Ascending aorta (tissue), 2 donors: ENCODE measurements around the gene ANXA2R. TPM values are rescaled to one million over a fixed set of nuclear protein-coding genes. Genes with fewer than 3 reads are reported as not detected.
"Not testable (repeated sequence)": the region's sequence is repeated elsewhere in the genome, so short reads cannot be mapped to it uniquely, and the experiment has no call there.

ENCODE experiments used
- DNase-seq, 2 donors: peaks; one replicate each; pipeline ENCODE4 v3.0.0-alpha.2; 2019; ENCODE audit warnings: low spot score in 2 of 2
- H3K27ac ChIP-seq, 2 donors: fragments of 200-600 bp; sonication (generic); one replicate each; pipeline ENCODE4 v1.5.1; 2016 to 2017; ENCODE audit warnings: mild to moderate bottlenecking in 1 of 2
- H3K27me3 ChIP-seq: fragments of 200-600 bp; sonication (generic); one replicate; pipeline ENCODE4 v1.5.1; 2017
- H3K36me3 ChIP-seq, 2 donors: fragments of 200-600 bp; sonication (generic); one replicate each; pipeline ENCODE4 v1.5.1; 2016
- H3K4me1 ChIP-seq, 2 donors: fragments of 200-600 bp; sonication (generic); one replicate each; pipeline ENCODE4 v1.5.1; 2016 to 2017; ENCODE audit warnings: mild to moderate bottlenecking in 1 of 2
- H3K4me3 ChIP-seq, 2 donors: fragments of 200-600 bp; sonication (generic); one replicate each; pipeline ENCODE4 v1.5.1; 2016 to 2017; ENCODE audit warnings: mild to moderate bottlenecking in 1 of 2
- H3K9me3 ChIP-seq, 2 donors: fragments of 200-600 bp; sonication (generic); one replicate each; pipeline ENCODE4 v1.5.1; 2016
- CTCF ChIP-seq, 3 experiments: fragments of 200-600 bp in 2 of 3; fragments of 450-650 bp in 1 of 3; sonication (generic) in 2 of 3; IDR thresholded peaks; one replicate each; pipeline ENCODE4 v1.5.1; 2016 to 2019; ENCODE audit warnings: antibody characterized with exemption in 3 of 3, mild to moderate bottlenecking in 1 of 3, moderate library complexity in 1 of 3
- intact Hi-C: fragments of 100-400 bp; cut with DNase I; formaldehyde crosslinking; loops from one replicate; pipeline ENCODE4 v1.15.1; 2023
- total RNA-seq: library from RNA; depleted of rRNA; stranded (reverse); fragments of >200 nt; gene quantifications from one replicate; pipeline ENCODE4 v1.1.0, GENCODE V29; 2016

ANXA2R gene
- total RNA-seq, 1 donor from 2014 or later, result 5.1 TPM

- Histone ChIP-seq H3K9me3 (no peaks in the 10 kb centered on the region), H3K4me3 (no peak overlapping the region), H3K4me1 (no peaks in the 10 kb centered on the region), H3K27ac (peak overlapping the region; percentile 44 to 48), H3K36me3 (peaks cover 13 to 33% of the 10 kb centered on the region in 2 donors), H3K27me3 (no peaks in the 10 kb centered on the region)
- TF ChIP-seq CTCF (IDR thresholded peaks at IDR 0.05), result no peak
- peak in 1 of 2 donors; percentile 76 for DNase-seq
- intact Hi-C loops, result no loop called here
Observed at GRCh38 chr5:43075319-43076293, 35.5 kb upstream of the ANXA2R start.

- H3K9me3 ChIP-seq, result no peaks in the 10 kb centered on the region
- H3K27ac ChIP-seq, result peak overlapping the region; percentile 44 to 48
- DNase-seq, result no peak
- no peaks in the 10 kb centered on the region for H3K4me1 ChIP-seq
- intact Hi-C loops, result no loop called here
- no peak overlapping the region for H3K4me3 ChIP-seq
- peaks cover 8 to 28% of the 10 kb centered on the region in 2 donors for H3K36me3 ChIP-seq
- no peak for TF ChIP-seq CTCF (IDR thresholded peaks at IDR 0.05)
- H3K27me3 ChIP-seq, result no peaks in the 10 kb centered on the region
Observed at GRCh38 chr5:43074987-43075318, 34.8 kb upstream of the ANXA2R start.

GRCh38 chr5:43073597-43074546 lies 33.8 kb upstream of the ANXA2R start:
- no peak for DNase-seq
- TF ChIP-seq CTCF (IDR thresholded peaks at IDR 0.05), result peak in 2 of 3 experiments; percentile 31 to 36
- intact Hi-C loops, result no loop called here
- Histone ChIP-seq H3K36me3 (peaks cover 5 to 25% of the 10 kb centered on the region in 2 donors), H3K27ac (no peak overlapping the region), H3K4me3 (no peak overlapping the region), H3K9me3 (no peaks in the 10 kb centered on the region), H3K4me1 (peaks cover 0 to 4% of the 10 kb centered on the region in 2 donors), H3K27me3 (no peaks in the 10 kb centered on the region)

GRCh38 chr5:43069401-43069720 lies 29.2 kb upstream of the ANXA2R start:
- Histone ChIP-seq H3K36me3 (peaks cover 5 to 12% of the 10 kb centered on the region in 2 donors), H3K4me1 (peaks cover 0 to 19% of the 10 kb centered on the region in 2 donors), H3K4me3 (peak overlapping the region in 1 of 2 donors; percentile 87)
- DNase-seq, H3K27me3 ChIP-seq, H3K9me3 ChIP-seq, H3K27ac ChIP-seq: not testable (repeated sequence)
- intact Hi-C loops, result loop anchor here (5.0 to 10.0 kb wide), 2 partner anchors 413 to 1165 kb away; partner anchors contain the start of genes RIMOC1 and TMEM267

- H3K4me3 ChIP-seq, result peak overlapping the region; percentile 87 to 90
- intact Hi-C loops, result loop anchor here (5.0 to 10.0 kb wide), 2 partner anchors 414 to 1163 kb away; partner anchors contain the start of genes RIMOC1 and TMEM267
Observed at GRCh38 chr5:43068037-43068436, 27.9 kb upstream of the ANXA2R start.

More at GRCh38 chr5:43068037-43068436, 27.9 kb upstream of the ANXA2R start:
- DNase-seq, result no peak
- H3K27me3 ChIP-seq, result no peaks in the 10 kb centered on the region
- H3K4me1 ChIP-seq, result peaks cover 0 to 26% of the 10 kb centered on the region in 2 donors
- H3K27ac ChIP-seq, result peak overlapping the region; percentile 99 to 100
- H3K9me3 ChIP-seq, result no peaks in the 10 kb centered on the region
- H3K36me3 ChIP-seq, result peaks cover 5 to 12% of the 10 kb centered on the region in 2 donors
- no peak for TF ChIP-seq CTCF (IDR thresholded peaks at IDR 0.05)
